Prostate gland (tissue), 2 donors: Measurements from ENCODE around the gene PARP1. TPM values are rescaled to one million over a fixed set of nuclear protein-coding genes. Genes with fewer than 3 reads are reported as not detected.

ENCODE experiments used
- DNase-seq: peaks from one replicate; pipeline ENCODE4 v3.0.0-alpha.2; 2019; ENCODE audit warnings: low spot score
- H3K27ac ChIP-seq, 2 donors: fragments of 200-600 bp; sonication (generic); 2 replicates each; pipeline ENCODE4 v1.5.1; 2017 to 2019
- H3K27me3 ChIP-seq: fragments of 200-600 bp; sonication (generic); replicated peaks from 2 replicates; pipeline ENCODE4 v1.5.1; 2019; ENCODE audit not compliant: insufficient read depth
- H3K36me3 ChIP-seq, 2 donors: fragments of 200-600 bp; sonication (generic); 1 replicate in 1 of 2; 2 replicates in 1 of 2; pipeline versions ENCODE4 v1.5.1 to v1.8.1; 2017 to 2019
- H3K4me1 ChIP-seq: fragments of 200-600 bp; sonication (generic); replicated peaks from 2 replicates; pipeline ENCODE4 v1.5.1; 2019
- H3K4me3 ChIP-seq, 2 donors: fragments of 200-600 bp; sonication (generic); 2 replicates each; pipeline ENCODE4 v1.5.1; 2017 to 2019
- H3K9me3 ChIP-seq: fragments of 200-600 bp; sonication (generic); 2 replicates; pipeline ENCODE4 v1.5.1; 2017
- CTCF ChIP-seq, 4 experiments: fragments of 200-600 bp in 2 of 4; fragments of 450-650 bp in 2 of 4; sonication (generic) in 2 of 4; IDR thresholded peaks; 1 replicate in 3 of 4; 2 replicates in 1 of 4; pipeline ENCODE4 v1.5.1; 2016 to 2019; ENCODE audit warnings: antibody characterized with exemption in 4 of 4, mild to moderate bottlenecking in 2 of 4, moderate library complexity in 2 of 4
- POLR2A ChIP-seq: fragments of 450-650 bp; IDR thresholded peaks from one replicate; pipeline ENCODE4 v1.6.1; 2016; ENCODE audit warnings: antibody characterized with exemption, mild to moderate bottlenecking
- POLR2AphosphoS5 ChIP-seq: sonication (generic); formaldehyde crosslinking; IDR thresholded peaks from one replicate; pipeline ENCODE4 v1.6.1; 2017; ENCODE audit warnings: antibody characterized with exemption
- WGBS: methylation state at CpG from one replicate; pipeline ENCODE4 v1.1.5; 2018; 5-methylcytosine and 5-hydroxymethylcytosine counted together
- intact Hi-C: fragments of 100-400 bp; cut with DNase I; formaldehyde crosslinking; loops from one replicate; pipeline ENCODE4 v1.14.2; 2022
- total RNA-seq, 2 donors: library from RNA; depleted of rRNA; stranded (reverse); fragments of >200 nt; gene quantifications; one replicate each; pipeline ENCODE4 v1.1.0, GENCODE V29; 2016

The PARP1 gene
- total RNA-seq, 2 donors from 2014 or later: 197 to 212 TPM

- H3K27me3 ChIP-seq: no peaks in the 10 kb centered on the region
- no peak for DNase-seq
- H3K4me1 ChIP-seq: peaks cover 17% of the 10 kb centered on the region
- peak overlapping the region in 1 of 2 donors; percentile 65 for H3K27ac ChIP-seq
- H3K4me3 ChIP-seq: no peak overlapping the region
- no peaks in the 10 kb centered on the region for H3K9me3 ChIP-seq
- H3K36me3 ChIP-seq: peaks cover 0 to 9% of the 10 kb centered on the region in 2 donors
- WGBS: 68% methylated on average over 5 of the region's 5 CpGs
- intact Hi-C loops: loop anchor here (5.0 to 10.0 kb wide), 2 partner anchors 42 to 219 kb away; partner anchors contain the start of gene ACBD3
- TF ChIP-seq POLR2A (no peak), POLR2AphosphoS5 (no peak), CTCF (IDR thresholded peaks at IDR 0.05) (no peak)
Measured at GRCh38 chr1:226404063-226404903, 3.6 kb downstream of the PARP1 start.

GRCh38 chr1:226403201-226404034, 4.5 kb downstream of the PARP1 start:
- H3K36me3 ChIP-seq: peaks cover 0 to 9% of the 10 kb centered on the region in 2 donors
- DNase-seq: no peak
- no peaks in the 10 kb centered on the region for H3K27me3 ChIP-seq
- H3K27ac ChIP-seq: peak overlapping the region in 1 of 2 donors; percentile 65
- no peaks in the 10 kb centered on the region for H3K9me3 ChIP-seq
- WGBS: 75% methylated on average over 15 of the region's 15 CpGs
- TF ChIP-seq POLR2A (no peak), CTCF (IDR thresholded peaks at IDR 0.05) (no peak), POLR2AphosphoS5 (no peak)
- no peak overlapping the region for H3K4me3 ChIP-seq
- H3K4me1 ChIP-seq: peaks cover 17% of the 10 kb centered on the region
- intact Hi-C loops: loop anchor here (5.0 to 10.0 kb wide), 2 partner anchors 41 to 219 kb away; partner anchors contain the start of gene ACBD3

GRCh38 chr1:226402739-226403165, 5.1 kb downstream of the PARP1 start:
- no peak for DNase-seq
- H3K36me3 ChIP-seq: peaks cover 0 to 9% of the 10 kb centered on the region in 2 donors
- no peak overlapping the region for H3K4me3 ChIP-seq
- H3K4me1 ChIP-seq: peaks cover 17% of the 10 kb centered on the region
- H3K27ac ChIP-seq: peak overlapping the region; percentile 62 to 65
- H3K27me3 ChIP-seq: no peaks in the 10 kb centered on the region
- H3K9me3 ChIP-seq: no peaks in the 10 kb centered on the region
- 83% methylated on average over 4 of the region's 4 CpGs for WGBS
- TF ChIP-seq POLR2A (no peak), CTCF (IDR thresholded peaks at IDR 0.05) (no peak)
- intact Hi-C loops: loop anchor here (5.0 to 10.0 kb wide), 2 partner anchors 40 to 218 kb away; partner anchors contain the start of gene ACBD3

- WGBS: 56% methylated on average over 9 of the region's 9 CpGs
- no peak for DNase-seq
- Histone ChIP-seq H3K4me3 (no peak overlapping the region), H3K27me3 (no peaks in the 10 kb centered on the region), H3K36me3 (peaks cover 0 to 9% of the 10 kb centered on the region in 2 donors), H3K9me3 (no peaks in the 10 kb centered on the region), H3K4me1 (peaks cover 17% of the 10 kb centered on the region), H3K27ac (peak overlapping the region; percentile 62 to 65)
- intact Hi-C loops: loop anchor here (5.0 to 10.0 kb wide), 2 partner anchors 39 to 217 kb away; partner anchors contain the start of gene ACBD3
- no peak for TF ChIP-seq POLR2A
- no peak for TF ChIP-seq CTCF (IDR thresholded peaks at IDR 0.05)
- no peak for TF ChIP-seq POLR2AphosphoS5
Measured at GRCh38 chr1:226401355-226402303, 6.3 kb downstream of the PARP1 start.
